Measurements from ENCODE around the gene GRAMD1B.
A peak's percentile ranks its signal among the peaks of the same experiment; 100 is the strongest.
"Not testable (repeated sequence)": the region's sequence is repeated elsewhere in the genome, so short reads cannot be mapped to it uniquely, and the experiment has no call there.

GRAMD1B gene

DNA sequence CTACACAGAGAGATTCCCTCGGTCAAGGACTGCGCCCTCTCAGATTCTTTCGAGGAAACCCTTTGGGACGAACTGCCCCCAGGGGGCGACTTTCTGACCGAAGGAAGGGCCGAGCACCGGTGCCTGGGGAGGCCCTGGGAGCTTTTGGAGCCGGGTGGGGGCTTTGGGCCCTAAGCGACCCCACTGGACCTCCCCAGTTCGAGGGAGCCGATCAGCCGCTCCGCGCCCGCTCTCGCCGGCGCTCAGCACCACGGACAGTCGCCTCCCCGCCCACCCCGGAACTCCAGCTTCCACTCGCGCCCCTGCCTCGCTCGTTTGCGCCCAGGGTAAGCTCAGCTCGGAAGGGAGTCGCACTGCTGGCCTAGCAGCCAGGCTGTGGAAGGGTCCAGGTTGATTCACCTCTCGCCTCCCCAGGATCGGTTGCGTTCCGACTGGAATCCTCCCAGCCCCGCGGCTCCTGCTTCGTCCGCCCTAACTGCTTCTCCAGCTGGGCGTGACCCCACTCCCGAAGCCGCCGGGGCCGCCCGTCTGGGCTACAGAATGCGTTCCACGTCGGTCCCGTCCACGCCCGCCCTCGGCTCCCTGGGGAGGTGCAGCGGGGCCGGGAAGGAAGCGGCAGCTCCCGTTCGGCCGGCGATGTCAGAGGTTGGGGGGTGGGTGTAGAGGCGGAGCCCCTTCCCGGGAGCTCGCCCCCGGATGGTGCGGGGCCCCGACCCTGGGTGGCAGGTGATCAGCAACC is 223.9 kb downstream of the GRAMD1B start:
- Histone ChIP-seq H4K5ac (ENCODE audit: low read length) (no peak overlapping the region), H2BK120ac (ENCODE audit: low read depth, low read length) (no peak overlapping the region), H2AK5ac (ENCODE audit: low read length) (no peak overlapping the region), H2BK15ac (replicated peaks; ENCODE audit: low read depth) (no peak overlapping the region), H4K8ac (ENCODE audit: low read depth, low read length) (no peak overlapping the region), H3K36me3 (ENCODE audit: control insufficient read depth, insufficient read depth, low read length) (no peaks in the 10 kb centered on the region), H3K4me1 (ENCODE audit: control insufficient read depth, low read depth, low read length) (peaks cover 2% of the 10 kb centered on the region), H3K18ac (ENCODE audit: low read length) (no peak overlapping the region), H3K27ac (ENCODE audit: low read depth, low read length) (no peak overlapping the region), H3K9ac (ENCODE audit: low read length) (peak overlapping the region; percentile 29), H3K4me2 (ENCODE audit: low read length) (peak overlapping the region; percentile 94), H3K4ac (ENCODE audit: low read depth, low read length) (no peak overlapping the region), H3K79me1 (ENCODE audit: low read length) (no peaks in the 10 kb centered on the region), H3K4me3 (ENCODE audit: low read length) (peak overlapping the region; percentile 46), H3K79me2 (ENCODE audit: control insufficient read depth, insufficient read depth, low read length) (no peaks in the 10 kb centered on the region), H3K27me3 (ENCODE audit: insufficient read depth, low read length, poor library complexity) (peaks cover 2% of the 10 kb centered on the region), H3K23ac (ENCODE audit: low read length) (no peak overlapping the region), H2BK5ac (ENCODE audit: low read length) (no peak overlapping the region), H3K56ac (ENCODE audit: low read length) (peak overlapping the region; percentile 57)
- DNase-seq, result peak; percentile 77
- WGBS (ENCODE audit: extremely low coverage, insufficient coverage, low lambda C conversion rate), result no CpG with 5 or more reads among the region's 64 CpGs

- WGBS (ENCODE audit: extremely low coverage, insufficient coverage, low lambda C conversion rate), result no CpG with 5 or more reads among the region's 44 CpGs
- no peak within 1 kb of the TSS for H3K4ac ChIP-seq (ENCODE audit: low read depth, low read length)
- H3K23ac ChIP-seq (ENCODE audit: low read length), result no peak within 1 kb of the TSS
- no peak within 1 kb of the TSS for H4K8ac ChIP-seq (ENCODE audit: low read depth, low read length)
- peak within 1 kb of the TSS; percentile 75 for H3K4me3 ChIP-seq (ENCODE audit: low read length)
- H2BK120ac ChIP-seq (ENCODE audit: low read depth, low read length), result no peak within 1 kb of the TSS
- H4K5ac ChIP-seq (ENCODE audit: low read length), result no peak within 1 kb of the TSS
- H3K18ac ChIP-seq (ENCODE audit: low read length), result no peak within 1 kb of the TSS
- peaks cover 2% of the 10 kb centered on the region for H3K27me3 ChIP-seq (ENCODE audit: insufficient read depth, low read length, poor library complexity)
- H2BK5ac ChIP-seq (ENCODE audit: low read length), result no peak within 1 kb of the TSS
- H2BK15ac ChIP-seq (replicated peaks; ENCODE audit: low read depth), result no peak within 1 kb of the TSS
- H3K79me2 ChIP-seq (ENCODE audit: control insufficient read depth, insufficient read depth, low read length), result no peaks in the 10 kb centered on the region
- H3K4me1 ChIP-seq (ENCODE audit: control insufficient read depth, low read depth, low read length), result peaks cover 2% of the 10 kb centered on the region
- no peak within 1 kb of the TSS for H2AK5ac ChIP-seq (ENCODE audit: low read length)
- DNase-seq, result peak; percentile 90
- H3K36me3 ChIP-seq (ENCODE audit: control insufficient read depth, insufficient read depth, low read length), result no peaks in the 10 kb centered on the region
- H3K56ac ChIP-seq (ENCODE audit: low read length), result peak within 1 kb of the TSS; percentile 91
- H3K27ac ChIP-seq (ENCODE audit: low read depth, low read length), result no peak within 1 kb of the TSS
- H3K79me1 ChIP-seq (ENCODE audit: low read length), result no peaks in the 10 kb centered on the region
- peak within 1 kb of the TSS; percentile 73 for H3K9ac ChIP-seq (ENCODE audit: low read length)
- peak within 1 kb of the TSS; percentile 94 for H3K4me2 ChIP-seq (ENCODE audit: low read length)
These were observed 224.6 kb downstream of the GRAMD1B start, which contains the start of gene SCN3B for GRCh38 chr11:123654566-123655081. SCN3B (minus strand) TSS chr11:123654624; CDS start chr11:123653801, 823 bp downstream.

DNA sequence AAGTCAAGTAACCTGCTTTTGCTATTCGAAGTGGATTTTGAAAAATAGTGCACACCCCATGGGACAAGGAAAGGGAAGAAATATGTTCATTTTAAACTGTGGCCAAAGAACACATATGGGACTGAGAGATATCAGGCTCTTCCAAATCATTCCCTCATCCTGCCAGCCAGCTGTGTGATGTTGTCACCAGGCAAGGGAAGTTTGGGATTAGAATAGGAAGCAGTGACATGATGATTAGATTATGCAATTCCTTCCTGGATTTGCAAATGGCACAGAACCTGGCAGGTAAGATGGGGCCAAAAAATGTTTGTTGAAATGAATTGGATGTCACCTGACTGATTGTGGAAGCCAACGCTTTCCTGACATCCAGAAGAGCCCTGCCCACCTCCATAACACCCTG is 229.2 kb downstream of the GRAMD1B start:
- Histone ChIP-seq H3K4ac (ENCODE audit: low read depth, low read length) (no peak overlapping the region), H3K36me3 (ENCODE audit: control insufficient read depth, insufficient read depth, low read length) (no peaks in the 10 kb centered on the region), H3K4me2 (ENCODE audit: low read length) (no peak overlapping the region), H3K9ac (ENCODE audit: low read length) (no peak overlapping the region), H3K4me3 (ENCODE audit: low read length) (no peak overlapping the region), H3K79me1 (ENCODE audit: low read length) (no peaks in the 10 kb centered on the region), H3K79me2 (ENCODE audit: control insufficient read depth, insufficient read depth, low read length) (no peaks in the 10 kb centered on the region), H3K56ac (ENCODE audit: low read length) (no peak overlapping the region), H3K27me3 (ENCODE audit: insufficient read depth, low read length, poor library complexity) (no peaks in the 10 kb centered on the region), H2BK120ac (ENCODE audit: low read depth, low read length) (no peak overlapping the region), H4K5ac (ENCODE audit: low read length) (no peak overlapping the region), H3K18ac (ENCODE audit: low read length) (no peak overlapping the region), H2AK5ac (ENCODE audit: low read length) (no peak overlapping the region), H3K4me1 (ENCODE audit: control insufficient read depth, low read depth, low read length) (peaks cover 2% of the 10 kb centered on the region), H4K8ac (ENCODE audit: low read depth, low read length) (no peak overlapping the region), H2BK5ac (ENCODE audit: low read length) (no peak overlapping the region), H3K23ac (ENCODE audit: low read length) (no peak overlapping the region), H3K27ac (ENCODE audit: low read depth, low read length) (no peak overlapping the region), H2BK15ac (replicated peaks; ENCODE audit: low read depth) (no peak overlapping the region)
- DNase-seq, result no peak
- no CpG with 5 or more reads among the region's 2 CpGs for WGBS (ENCODE audit: extremely low coverage, insufficient coverage, low lambda C conversion rate)

DNA sequence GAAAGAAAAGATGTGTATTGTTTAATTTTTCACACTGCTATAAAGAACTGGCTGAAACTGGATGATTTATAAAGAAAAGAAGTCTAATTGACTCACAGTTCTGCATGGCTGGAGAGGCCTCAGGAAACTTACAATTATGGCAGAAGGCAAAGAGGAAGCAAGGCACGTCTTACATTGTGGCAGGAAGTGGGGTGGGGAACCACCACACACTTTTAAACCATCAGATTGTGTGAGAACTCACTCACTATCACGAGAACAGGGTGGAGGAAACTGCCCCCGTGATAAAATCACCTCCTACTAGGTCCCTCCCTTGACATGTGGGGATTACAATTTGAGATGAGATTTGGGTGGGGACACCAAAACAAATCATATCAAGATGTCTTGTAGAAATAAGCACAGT is 229.9 kb downstream of the GRAMD1B start:
- DNase-seq; H2AK5ac ChIP-seq (ENCODE audit: low read length); H3K27ac ChIP-seq (ENCODE audit: low read depth, low read length); H3K18ac ChIP-seq (ENCODE audit: low read length); H3K23ac ChIP-seq (ENCODE audit: low read length); H3K79me1 ChIP-seq (ENCODE audit: low read length); H4K5ac ChIP-seq (ENCODE audit: low read length); H3K4me1 ChIP-seq (ENCODE audit: control insufficient read depth, low read depth, low read length); H3K4me3 ChIP-seq (ENCODE audit: low read length); H3K36me3 ChIP-seq (ENCODE audit: control insufficient read depth, insufficient read depth, low read length); H3K4ac ChIP-seq (ENCODE audit: low read depth, low read length); H4K8ac ChIP-seq (ENCODE audit: low read depth, low read length); H3K9ac ChIP-seq (ENCODE audit: low read length); H3K56ac ChIP-seq (ENCODE audit: low read length); H3K79me2 ChIP-seq (ENCODE audit: control insufficient read depth, insufficient read depth, low read length); H3K4me2 ChIP-seq (ENCODE audit: low read length); H3K27me3 ChIP-seq (ENCODE audit: insufficient read depth, low read length, poor library complexity); H2BK15ac ChIP-seq (replicated peaks; ENCODE audit: low read depth); H2BK5ac ChIP-seq (ENCODE audit: low read length); H2BK120ac ChIP-seq (ENCODE audit: low read depth, low read length): not testable (repeated sequence)
- no CpG with 5 or more reads among the region's 3 CpGs for WGBS (ENCODE audit: extremely low coverage, insufficient coverage, low lambda C conversion rate)

DNA sequence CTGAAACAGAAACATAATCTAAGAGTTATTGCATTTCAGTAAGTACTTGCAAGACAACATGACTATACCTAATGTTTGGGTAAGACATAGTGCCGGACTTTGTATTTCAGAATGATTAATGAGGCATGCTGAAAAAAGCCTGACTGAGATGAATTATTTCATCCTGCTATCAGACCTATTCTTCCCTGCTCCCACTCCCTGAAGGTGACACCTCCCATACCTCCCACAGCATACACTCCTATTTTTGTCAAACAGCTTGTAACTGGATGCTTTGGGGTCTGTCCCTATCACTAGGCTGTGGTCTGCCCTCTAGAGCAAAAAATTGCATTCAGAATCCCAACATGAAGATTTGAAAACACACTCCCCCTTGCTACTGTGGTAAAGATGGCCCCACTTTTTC is 235.2 kb downstream of the GRAMD1B start:
- Histone ChIP-seq H2BK5ac (ENCODE audit: low read length) (no peak overlapping the region), H3K27ac (ENCODE audit: low read depth, low read length) (no peak overlapping the region), H3K4me1 (ENCODE audit: control insufficient read depth, low read depth, low read length) (no peaks in the 10 kb centered on the region), H3K4ac (ENCODE audit: low read depth, low read length) (no peak overlapping the region), H2BK120ac (ENCODE audit: low read depth, low read length) (no peak overlapping the region), H2BK15ac (replicated peaks; ENCODE audit: low read depth) (no peak overlapping the region), H3K27me3 (ENCODE audit: insufficient read depth, low read length, poor library complexity) (no peaks in the 10 kb centered on the region), H4K5ac (ENCODE audit: low read length) (no peak overlapping the region), H3K9ac (ENCODE audit: low read length) (no peak overlapping the region), H3K23ac (ENCODE audit: low read length) (no peak overlapping the region), H3K36me3 (ENCODE audit: control insufficient read depth, insufficient read depth, low read length) (no peaks in the 10 kb centered on the region), H3K79me1 (ENCODE audit: low read length) (no peaks in the 10 kb centered on the region), H3K79me2 (ENCODE audit: control insufficient read depth, insufficient read depth, low read length) (no peaks in the 10 kb centered on the region), H2AK5ac (ENCODE audit: low read length) (no peak overlapping the region), H4K8ac (ENCODE audit: low read depth, low read length) (no peak overlapping the region), H3K56ac (ENCODE audit: low read length) (no peak overlapping the region), H3K18ac (ENCODE audit: low read length) (no peak overlapping the region), H3K4me3 (ENCODE audit: low read length) (no peak overlapping the region), H3K4me2 (ENCODE audit: low read length) (no peak overlapping the region)
- no CpG with 5 or more reads among the region's 1 CpG for WGBS (ENCODE audit: extremely low coverage, insufficient coverage, low lambda C conversion rate)
- DNase-seq, result no peak

All from mesendoderm (in vitro differentiated cells).